Astrocyte (in vitro differentiated cells and primary cell): Measurements from ENCODE around the gene TNIK. TPM values are rescaled to one million over a fixed set of nuclear protein-coding genes. Genes with fewer than 3 reads are reported as not detected.

ENCODE experiments used
- DNase-seq: peaks from one replicate; pipeline ENCODE4 v3.0.0-alpha.2; 2010; ENCODE audit warnings: low read depth
- FAIRE-seq: peaks from 2 replicates; lab custom pipeline; 2011; peaks lifted over from hg19 to GRCh38; lab: Jason Lieb, UNC
- H2AFZ ChIP-seq: 2 replicates; pipeline ENCODE4 v1.6.0; 2012; ENCODE audit warnings: low read depth, low read length, inconsistent platforms
- H3K27ac ChIP-seq: 2 replicates; pipeline ENCODE4 v1.5.1; 2011; ENCODE audit warnings: low read depth, low read length, inconsistent platforms
- H3K27me3 ChIP-seq: 2 replicates; pipeline ENCODE4 v1.6.0; 2011; ENCODE audit warnings: low read length, inconsistent platforms; ENCODE audit not compliant: insufficient read depth
- H3K36me3 ChIP-seq: 2 replicates; pipeline ENCODE4 v1.5.1; 2011; ENCODE audit warnings: low read length, inconsistent platforms; ENCODE audit not compliant: insufficient read depth
- H3K4me1 ChIP-seq: 2 replicates; pipeline ENCODE4 v1.5.1; 2011; ENCODE audit warnings: low read length, inconsistent platforms; ENCODE audit not compliant: insufficient read depth
- H3K4me2 ChIP-seq: 2 replicates; pipeline ENCODE4 v1.6.0; 2012; ENCODE audit warnings: low read length, inconsistent platforms
- H3K4me3 ChIP-seq: 2 replicates; pipeline ENCODE4 v1.5.1; 2011; ENCODE audit warnings: low read depth, mild to moderate bottlenecking, low read length, inconsistent platforms; ENCODE audit not compliant: insufficient read depth
- H3K79me2 ChIP-seq: 2 replicates; pipeline ENCODE4 v1.6.0; 2012; ENCODE audit warnings: mild to moderate bottlenecking, low read length, inconsistent platforms; ENCODE audit not compliant: insufficient read depth
- H3K9ac ChIP-seq: 2 replicates; pipeline ENCODE4 v1.6.0; 2012; ENCODE audit warnings: mild to moderate bottlenecking, low read length, inconsistent platforms
- H3K9me3 ChIP-seq: 2 replicates; pipeline ENCODE4 v1.5.1; 2012; ENCODE audit warnings: low read depth, mild to moderate bottlenecking, low read length, inconsistent platforms; ENCODE audit not compliant: insufficient read depth
- H4K20me1 ChIP-seq: 2 replicates; pipeline ENCODE4 v1.6.0; 2012; ENCODE audit warnings: low read length, inconsistent platforms; ENCODE audit not compliant: insufficient read depth
- H3K27ac Mint-ChIP-seq: one replicate; pipeline ENCODE4 v1.8.0; 2021; ENCODE audit warnings: mild to moderate bottlenecking, mixed read lengths; ENCODE audit not compliant: unreplicated experiment
- H3K27me3 Mint-ChIP-seq: one replicate; pipeline ENCODE4 v1.8.0; 2021; ENCODE audit warnings: low read depth, mixed read lengths; ENCODE audit not compliant: unreplicated experiment
- H3K36me3 Mint-ChIP-seq: one replicate; pipeline ENCODE4 v1.8.0; 2021; ENCODE audit warnings: low read depth, mixed read lengths; ENCODE audit not compliant: unreplicated experiment
- H3K4me1 Mint-ChIP-seq: one replicate; pipeline ENCODE4 v1.8.0; 2021; ENCODE audit warnings: low read depth, mixed read lengths; ENCODE audit not compliant: unreplicated experiment
- H3K4me3 Mint-ChIP-seq: one replicate; pipeline ENCODE4 v1.8.0; 2021; ENCODE audit warnings: mild to moderate bottlenecking, moderate library complexity, mixed read lengths; ENCODE audit not compliant: unreplicated experiment
- H3K9me3 Mint-ChIP-seq: one replicate; pipeline ENCODE4 v1.8.0; 2021; ENCODE audit warnings: mild to moderate bottlenecking, mixed read lengths; ENCODE audit not compliant: unreplicated experiment
- EZH2 ChIP-seq: IDR thresholded peaks from 2 replicates; pipeline ENCODE4 v1.6.1; 2012; ENCODE audit warnings: mild to moderate bottlenecking, low read length, inconsistent platforms; ENCODE audit not compliant: insufficient read depth
- total RNA-seq: library from RNA; stranded (reverse); gene quantifications from 2 replicates; pipeline ENCODE4 v1.2.1, GENCODE V29; 2021
- TF ChIP-seq, protein P1 (sequence below): IDR thresholded peaks from 2 replicates; pipeline ENCODE4 v1.5.1; 2011; ENCODE audit warnings: low read depth, mild to moderate bottlenecking, inconsistent platforms, low read length, moderate library complexity; ENCODE audit not compliant: insufficient read depth

The TNIK gene
- total RNA-seq, 1 donor from 2014 or later: 70.0 TPM

GRCh38 chr3:171345107-171345843, 114.9 kb downstream of the TNIK start:
- Histone ChIP-seq H4K20me1 (peaks cover 7% of the 10 kb centered on the region), H3K27me3 (peaks cover 3% of the 10 kb centered on the region), H2AFZ (no peak overlapping the region), H3K9ac (no peak overlapping the region), H3K27ac (no peak overlapping the region), H3K36me3 (no peaks in the 10 kb centered on the region), H3K79me2 (no peaks in the 10 kb centered on the region), H3K9me3 (no peaks in the 10 kb centered on the region), H3K4me2 (no peak overlapping the region), H3K4me1 (peaks cover 11% of the 10 kb centered on the region), H3K4me3 (no peak overlapping the region)
- Mint-ChIP-seq H3K27ac (peak overlapping the region; percentile 64), H3K9me3 (peaks cover 2% of the 10 kb centered on the region), H3K36me3 (peaks cover 6% of the 10 kb centered on the region), H3K4me3 (no peak overlapping the region), H3K27me3 (no peaks in the 10 kb centered on the region), H3K4me1 (peaks cover 51% of the 10 kb centered on the region)
- FAIRE-seq (no peak), DNase-seq (no peak)
- no peak for TF ChIP-seq EZH2
- TF ChIP-seq, protein P1, sequence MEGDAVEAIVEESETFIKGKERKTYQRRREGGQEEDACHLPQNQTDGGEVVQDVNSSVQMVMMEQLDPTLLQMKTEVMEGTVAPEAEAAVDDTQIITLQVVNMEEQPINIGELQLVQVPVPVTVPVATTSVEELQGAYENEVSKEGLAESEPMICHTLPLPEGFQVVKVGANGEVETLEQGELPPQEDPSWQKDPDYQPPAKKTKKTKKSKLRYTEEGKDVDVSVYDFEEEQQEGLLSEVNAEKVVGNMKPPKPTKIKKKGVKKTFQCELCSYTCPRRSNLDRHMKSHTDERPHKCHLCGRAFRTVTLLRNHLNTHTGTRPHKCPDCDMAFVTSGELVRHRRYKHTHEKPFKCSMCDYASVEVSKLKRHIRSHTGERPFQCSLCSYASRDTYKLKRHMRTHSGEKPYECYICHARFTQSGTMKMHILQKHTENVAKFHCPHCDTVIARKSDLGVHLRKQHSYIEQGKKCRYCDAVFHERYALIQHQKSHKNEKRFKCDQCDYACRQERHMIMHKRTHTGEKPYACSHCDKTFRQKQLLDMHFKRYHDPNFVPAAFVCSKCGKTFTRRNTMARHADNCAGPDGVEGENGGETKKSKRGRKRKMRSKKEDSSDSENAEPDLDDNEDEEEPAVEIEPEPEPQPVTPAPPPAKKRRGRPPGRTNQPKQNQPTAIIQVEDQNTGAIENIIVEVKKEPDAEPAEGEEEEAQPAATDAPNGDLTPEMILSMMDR: no peak

DNA sequence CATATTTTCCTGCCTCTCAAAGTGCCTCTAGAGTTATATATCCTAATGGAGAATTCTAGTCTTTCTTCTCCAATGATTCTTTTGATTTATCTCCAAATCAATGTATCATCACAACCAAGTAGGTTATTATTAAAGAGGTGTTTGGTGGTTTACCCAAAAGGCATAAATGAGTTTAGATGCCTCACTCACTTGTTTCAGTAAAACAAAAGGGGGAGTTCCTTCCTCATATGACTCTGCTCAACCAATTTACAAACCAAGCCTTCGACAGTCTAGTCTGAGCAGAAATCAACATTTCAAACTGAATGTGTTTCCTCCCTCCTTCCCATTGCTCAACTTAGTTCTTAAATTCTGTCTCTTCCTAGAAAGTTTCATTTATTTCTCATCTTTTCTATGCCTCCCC, 116.5 kb downstream of the TNIK start:
- Mint-ChIP-seq H3K4me3 (no peak overlapping the region), H3K9me3 (peaks cover 2% of the 10 kb centered on the region), H3K36me3 (peaks cover 6% of the 10 kb centered on the region), H3K27me3 (no peaks in the 10 kb centered on the region), H3K4me1 (peaks cover 38% of the 10 kb centered on the region), H3K27ac (peak overlapping the region; percentile 10)
- H3K27ac ChIP-seq: no peak overlapping the region
- H3K4me1 ChIP-seq: peaks cover 11% of the 10 kb centered on the region
- H3K27me3 ChIP-seq: no peaks in the 10 kb centered on the region
- DNase-seq: no peak
- no peak overlapping the region for H2AFZ ChIP-seq
- H3K36me3 ChIP-seq: no peaks in the 10 kb centered on the region
- no peak for FAIRE-seq
- peaks cover 7% of the 10 kb centered on the region for H4K20me1 ChIP-seq
- peaks cover 1% of the 10 kb centered on the region for H3K79me2 ChIP-seq
- TF ChIP-seq, protein P1: no peak
- no peak for TF ChIP-seq EZH2
- H3K4me3 ChIP-seq: no peak overlapping the region
- H3K9ac ChIP-seq: no peak overlapping the region
- no peaks in the 10 kb centered on the region for H3K9me3 ChIP-seq
- no peak overlapping the region for H3K4me2 ChIP-seq
